Measurements from ENCODE around the gene CPN2. TPM values are rescaled to one million over a fixed set of nuclear protein-coding genes. Genes with fewer than 3 reads are reported as not detected.

Gene CPN2
- total and polyA plus RNA-seq, 7 donors: 0.03 to 0.13 TPM; not detected in 5

- TF ChIP-seq, protein P1, sequence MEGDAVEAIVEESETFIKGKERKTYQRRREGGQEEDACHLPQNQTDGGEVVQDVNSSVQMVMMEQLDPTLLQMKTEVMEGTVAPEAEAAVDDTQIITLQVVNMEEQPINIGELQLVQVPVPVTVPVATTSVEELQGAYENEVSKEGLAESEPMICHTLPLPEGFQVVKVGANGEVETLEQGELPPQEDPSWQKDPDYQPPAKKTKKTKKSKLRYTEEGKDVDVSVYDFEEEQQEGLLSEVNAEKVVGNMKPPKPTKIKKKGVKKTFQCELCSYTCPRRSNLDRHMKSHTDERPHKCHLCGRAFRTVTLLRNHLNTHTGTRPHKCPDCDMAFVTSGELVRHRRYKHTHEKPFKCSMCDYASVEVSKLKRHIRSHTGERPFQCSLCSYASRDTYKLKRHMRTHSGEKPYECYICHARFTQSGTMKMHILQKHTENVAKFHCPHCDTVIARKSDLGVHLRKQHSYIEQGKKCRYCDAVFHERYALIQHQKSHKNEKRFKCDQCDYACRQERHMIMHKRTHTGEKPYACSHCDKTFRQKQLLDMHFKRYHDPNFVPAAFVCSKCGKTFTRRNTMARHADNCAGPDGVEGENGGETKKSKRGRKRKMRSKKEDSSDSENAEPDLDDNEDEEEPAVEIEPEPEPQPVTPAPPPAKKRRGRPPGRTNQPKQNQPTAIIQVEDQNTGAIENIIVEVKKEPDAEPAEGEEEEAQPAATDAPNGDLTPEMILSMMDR (IDR thresholded peaks at IDR 0.05): no peak
- Histone ChIP-seq H3K27me3 (ENCODE audit: insufficient read depth in 3 of 3, low read length in 2 of 3) (peaks cover 0 to 14% (median 0%) of the 10 kb centered on the region in 3 donors), H3K36me3 (ENCODE audit: insufficient read depth in 1 of 2, low read depth in 1 of 2) (no peaks in the 10 kb centered on the region), H3K4me1 (no peaks in the 10 kb centered on the region), H3K4me3 (no peak overlapping the region), H3K9me3 (peaks cover 5% of the 10 kb centered on the region), H3K27ac (no peak overlapping the region)
- WGBS, 3 donors: 67 to 71% (median 69%) methylated on average over 7 of the region's 7 CpGs
- no peak for DNase-seq
- intact Hi-C loops (cut with DNase I): no loop called here
- ATAC-seq: no peak
Observed at GRCh38 chr3:194386648-194387047, 35.5 kb upstream of the CPN2 start.

GRCh38 chr3:194386066-194386465 is 34.9 kb upstream of the CPN2 start:
- Histone ChIP-seq H3K27ac (no peak overlapping the region), H3K4me3 (no peak overlapping the region), H3K4me1 (no peaks in the 10 kb centered on the region), H3K9me3 (peaks cover 4% of the 10 kb centered on the region), H3K27me3 (ENCODE audit: insufficient read depth in 3 of 3, low read length in 2 of 3) (peaks cover 0 to 10% (median 0%) of the 10 kb centered on the region in 3 donors), H3K36me3 (ENCODE audit: insufficient read depth in 1 of 2, low read depth in 1 of 2) (no peaks in the 10 kb centered on the region)
- ATAC-seq (no peak), DNase-seq (no peak)
- TF ChIP-seq, protein P1 (IDR thresholded peaks at IDR 0.05): no peak
- intact Hi-C loops (cut with DNase I): no loop called here
- WGBS, 3 donors: 82 to 87% (median 85%) methylated on average over 15 of the region's 15 CpGs

- intact Hi-C loops (cut with DNase I): no loop called here
Observed at GRCh38 chr3:194384569-194385001, 33.5 kb upstream of the CPN2 start.

GRCh38 chr3:194384156-194384555 is 33.0 kb upstream of the CPN2 start:
- 69 to 85% (median 77%) methylated on average over 6 of the region's 6 CpGs for WGBS, 3 donors
- Histone ChIP-seq H3K9me3 (no peaks in the 10 kb centered on the region), H3K27me3 (ENCODE audit: insufficient read depth in 3 of 3, low read length in 2 of 3) (peaks cover 0 to 9% (median 3%) of the 10 kb centered on the region in 3 donors), H3K4me1 (no peaks in the 10 kb centered on the region), H3K27ac (no peak overlapping the region), H3K4me3 (no peak overlapping the region), H3K36me3 (ENCODE audit: insufficient read depth in 1 of 2, low read depth in 1 of 2) (no peaks in the 10 kb centered on the region)
- intact Hi-C loops (cut with DNase I): no loop called here
- TF ChIP-seq, protein P1 (IDR thresholded peaks at IDR 0.05): no peak
- no peak for DNase-seq
- no peak for ATAC-seq

More at GRCh38 chr3:194384569-194385001, 33.5 kb upstream of the CPN2 start:
- no peak overlapping the region for H3K4me3 ChIP-seq
- H3K27me3 ChIP-seq (ENCODE audit: insufficient read depth in 3 of 3, low read length in 2 of 3): peaks cover 0 to 5% (median 3%) of the 10 kb centered on the region in 3 donors
- TF ChIP-seq, protein P1 (IDR thresholded peaks at IDR 0.05): no peak
- WGBS, 3 donors: 87 to 89% (median 87%) methylated on average over 12 of the region's 12 CpGs
- H3K27ac ChIP-seq: no peak overlapping the region
- H3K36me3 ChIP-seq (ENCODE audit: insufficient read depth in 1 of 2, low read depth in 1 of 2): no peaks in the 10 kb centered on the region
- ATAC-seq (no peak), DNase-seq (no peak)
- H3K9me3 ChIP-seq: no peaks in the 10 kb centered on the region
- H3K4me1 ChIP-seq: no peaks in the 10 kb centered on the region

Measured in psoas muscle (tissue), 8 donors.